ENCODE results near the gene ATG14. TPM values are rescaled to one million over a fixed set of nuclear protein-coding genes. Genes with fewer than 3 reads are reported as not detected.

The ATG14 gene
- total and polyA plus RNA-seq, 2 of the 8 experiments (the other 6 are each of a cell fraction or from before 2014, with no cell fraction given) = 4.9 to 10.8 TPM

DNA sequence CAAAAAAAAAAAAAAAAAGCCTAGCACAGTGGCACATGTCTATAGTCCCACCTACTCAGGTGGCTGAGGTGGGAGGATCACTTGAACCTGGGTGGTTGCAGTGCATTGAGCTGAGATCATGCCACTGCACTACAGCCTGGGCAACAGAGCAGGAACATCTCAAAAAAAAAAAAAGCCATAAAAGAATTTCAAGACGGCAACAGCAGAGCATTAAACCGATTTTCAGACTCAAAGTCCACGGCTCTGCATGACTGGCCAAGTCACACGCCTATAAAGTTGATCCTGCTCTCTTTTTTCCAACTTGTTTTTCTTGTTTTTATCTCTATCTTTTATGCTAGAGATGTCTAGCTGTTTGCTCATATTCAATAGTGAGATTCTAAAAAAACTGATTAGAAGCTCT, 95.1 kb downstream of the ATG14 start:
- Histone ChIP-seq H3K4me3 (ENCODE audit: extremely low read depth in 1 of 4, insufficient read depth in 2 of 4, low read depth in 3 of 4, low read length in 4 of 4) (no peak overlapping the region), H4K8ac (ENCODE audit: extremely low read depth, insufficient read depth, low read length) (no peak overlapping the region), H3K9ac (replicated peaks in 1 of 4; ENCODE audit: extremely low read depth in 1 of 4, low read depth in 3 of 4, low read length in 3 of 4) (no peak overlapping the region), H2BK120ac (replicated peaks; ENCODE audit: low read depth, low read length) (no peak overlapping the region), H3K79me2 (ENCODE audit: control insufficient read depth in 1 of 2, insufficient read depth in 2 of 2, low read length in 2 of 2) (peaks cover 0 to 5% of the 10 kb centered on the region in 2 experiments; a peak in 2 of 4 replicates), H3K4ac (replicated peaks; ENCODE audit: insufficient read length, low read depth, low read length) (no peak overlapping the region), H3K23ac (ENCODE audit: insufficient read length) (no peak overlapping the region), H3K23me2 (ENCODE audit: low read depth, low read length) (no peaks in the 10 kb centered on the region), H3K4me2 (ENCODE audit: insufficient read depth in 1 of 2, low read depth in 2 of 2, low read length in 2 of 2) (no peak overlapping the region), H2BK5ac (ENCODE audit: low read depth, low read length) (no peak overlapping the region), H3K9me3 (ENCODE audit: insufficient read depth in 2 of 2, low read depth in 1 of 2, low read length in 1 of 2) (peaks cover 5 to 20% of the 10 kb centered on the region in 2 experiments; a peak in 3 of 4 replicates), H2BK15ac (ENCODE audit: low read length) (no peak overlapping the region), H2BK12ac (ENCODE audit: low read depth, low read length) (no peak overlapping the region), H3K14ac (ENCODE audit: insufficient read length) (no peak overlapping the region), H3K79me1 (ENCODE audit: low read depth, low read length) (no peaks in the 10 kb centered on the region; the same call in 1 of the 2 replicates), H3K4me1 (replicated peaks in 1 of 4; ENCODE audit: control insufficient read depth in 3 of 4, insufficient read depth in 4 of 4, low read length in 3 of 4) (no peaks in the 10 kb centered on the region), H2AFZ (ENCODE audit: low read length) (no peak overlapping the region), H4K5ac (ENCODE audit: insufficient read length, low read depth, low read length) (no peak overlapping the region), H2AK5ac (ENCODE audit: low read depth, low read length) (no peak overlapping the region), H3K36me3 (ENCODE audit: control insufficient read depth in 2 of 4, insufficient read depth in 4 of 4, low read length in 3 of 4) (peaks cover 0 to 11% (median 3%) of the 10 kb centered on the region in 4 experiments; a peak in 3 of 8 replicates), H3K27ac (ENCODE audit: low read depth, low read length) (no peak overlapping the region), H3K27me3 (replicated peaks in 1 of 4; ENCODE audit: control insufficient read depth in 3 of 4, extremely low read depth in 1 of 4, insufficient read depth in 3 of 4, low read length in 3 of 4) (no peaks in the 10 kb centered on the region), H4K20me1 (replicated peaks in 1 of 2; ENCODE audit: control insufficient read depth in 1 of 2, insufficient read depth in 2 of 2, low read length in 2 of 2) (peaks cover 0 to 2% of the 10 kb centered on the region in 2 experiments), H4K91ac (replicated peaks; ENCODE audit: insufficient read length, low read length) (no peak overlapping the region), H2BK20ac (ENCODE audit: low read length) (no peak overlapping the region), H3K18ac (ENCODE audit: extremely low read depth, low read length) (no peak overlapping the region), H3K56ac (replicated peaks; ENCODE audit: insufficient read length, low read depth, low read length) (no peak overlapping the region)
- 75% methylated on average over 4 of the region's 4 CpGs; no CpG with 5 or more reads in 1 of the 2 experiments for WGBS, 2 experiments (ENCODE audit: extremely low coverage in 1 of 2, insufficient coverage in 1 of 2, insufficient read length in 1 of 2, insufficient replicate concordance in 2 of 2, low coverage in 1 of 2, low lambda C conversion rate in 2 of 2, missing lambda C conversion rate in 1 of 2)
- DNase-seq (ENCODE audit: low read depth in 1 of 2, low spot score in 2 of 2) (no peak), FAIRE-seq (no peak)
- ChIA-PET CTCF (ENCODE audit: partially characterized antibody) (interaction anchor here (0.6 kb wide), 1 partner anchor 1458 kb away, joined by 3 read pairs; no protein-coding TSS in a partner anchor), POLR2A (ENCODE audit: partially characterized antibody) (no interaction called here)
- TF ChIP-seq GABPA (IDR thresholded peaks at IDR 0.05; ENCODE audit: borderline replicate concordance, insufficient read depth, low read length) = no peak
- TF ChIP-seq, protein P1, sequence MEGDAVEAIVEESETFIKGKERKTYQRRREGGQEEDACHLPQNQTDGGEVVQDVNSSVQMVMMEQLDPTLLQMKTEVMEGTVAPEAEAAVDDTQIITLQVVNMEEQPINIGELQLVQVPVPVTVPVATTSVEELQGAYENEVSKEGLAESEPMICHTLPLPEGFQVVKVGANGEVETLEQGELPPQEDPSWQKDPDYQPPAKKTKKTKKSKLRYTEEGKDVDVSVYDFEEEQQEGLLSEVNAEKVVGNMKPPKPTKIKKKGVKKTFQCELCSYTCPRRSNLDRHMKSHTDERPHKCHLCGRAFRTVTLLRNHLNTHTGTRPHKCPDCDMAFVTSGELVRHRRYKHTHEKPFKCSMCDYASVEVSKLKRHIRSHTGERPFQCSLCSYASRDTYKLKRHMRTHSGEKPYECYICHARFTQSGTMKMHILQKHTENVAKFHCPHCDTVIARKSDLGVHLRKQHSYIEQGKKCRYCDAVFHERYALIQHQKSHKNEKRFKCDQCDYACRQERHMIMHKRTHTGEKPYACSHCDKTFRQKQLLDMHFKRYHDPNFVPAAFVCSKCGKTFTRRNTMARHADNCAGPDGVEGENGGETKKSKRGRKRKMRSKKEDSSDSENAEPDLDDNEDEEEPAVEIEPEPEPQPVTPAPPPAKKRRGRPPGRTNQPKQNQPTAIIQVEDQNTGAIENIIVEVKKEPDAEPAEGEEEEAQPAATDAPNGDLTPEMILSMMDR (IDR thresholded peaks at IDR 0.05; ENCODE audit: control extremely low read depth in 1 of 3, insufficient read depth in 1 of 3, low read depth in 1 of 3, low read length in 3 of 3) = no peak
- no peak for TF ChIP-seq SP4 (IDR thresholded peaks at IDR 0.05; ENCODE audit: low read length)
- TF ChIP-seq POLR2AphosphoS5 (IDR thresholded peaks at IDR 0.05; ENCODE audit: low read depth, low read length) = no peak
- no peak for TF ChIP-seq CHD2 (IDR thresholded peaks at IDR 0.05; ENCODE audit: low read length)
- TF ChIP-seq BCL11A (IDR thresholded peaks at IDR 0.05; ENCODE audit: low read depth in 2 of 2, low read length in 2 of 2) = no peak
- no peak for TF ChIP-seq SAP30 (IDR thresholded peaks at IDR 0.05; ENCODE audit: insufficient read depth, insufficient replicate concordance, low read length)
- TF ChIP-seq HDAC2 (IDR thresholded peaks at IDR 0.05; ENCODE audit: borderline replicate concordance in 1 of 2, low read depth in 2 of 2, low read length in 2 of 2) = no peak
- TF ChIP-seq RFX5 (IDR thresholded peaks at IDR 0.05; ENCODE audit: borderline replicate concordance, low read depth, low read length) = no peak
- no peak for TF ChIP-seq CEBPB (IDR thresholded peaks at IDR 0.05; ENCODE audit: low read depth, low read length)
- no peak for TF ChIP-seq EP300 (IDR thresholded peaks at IDR 0.05; ENCODE audit: borderline replicate concordance in 1 of 2, low read depth in 2 of 2, low read length in 2 of 2)

All from H1 (cell line).